Globus pallidus (tissue), 1 donor: ENCODE data around the gene KCNQ1.

ENCODE experiments used
- DNase-seq: peaks from one replicate; pipeline ENCODE4 v3.0.0-alpha.2; 2015; ENCODE audit warnings: low spot score

Gene KCNQ1

DNA sequence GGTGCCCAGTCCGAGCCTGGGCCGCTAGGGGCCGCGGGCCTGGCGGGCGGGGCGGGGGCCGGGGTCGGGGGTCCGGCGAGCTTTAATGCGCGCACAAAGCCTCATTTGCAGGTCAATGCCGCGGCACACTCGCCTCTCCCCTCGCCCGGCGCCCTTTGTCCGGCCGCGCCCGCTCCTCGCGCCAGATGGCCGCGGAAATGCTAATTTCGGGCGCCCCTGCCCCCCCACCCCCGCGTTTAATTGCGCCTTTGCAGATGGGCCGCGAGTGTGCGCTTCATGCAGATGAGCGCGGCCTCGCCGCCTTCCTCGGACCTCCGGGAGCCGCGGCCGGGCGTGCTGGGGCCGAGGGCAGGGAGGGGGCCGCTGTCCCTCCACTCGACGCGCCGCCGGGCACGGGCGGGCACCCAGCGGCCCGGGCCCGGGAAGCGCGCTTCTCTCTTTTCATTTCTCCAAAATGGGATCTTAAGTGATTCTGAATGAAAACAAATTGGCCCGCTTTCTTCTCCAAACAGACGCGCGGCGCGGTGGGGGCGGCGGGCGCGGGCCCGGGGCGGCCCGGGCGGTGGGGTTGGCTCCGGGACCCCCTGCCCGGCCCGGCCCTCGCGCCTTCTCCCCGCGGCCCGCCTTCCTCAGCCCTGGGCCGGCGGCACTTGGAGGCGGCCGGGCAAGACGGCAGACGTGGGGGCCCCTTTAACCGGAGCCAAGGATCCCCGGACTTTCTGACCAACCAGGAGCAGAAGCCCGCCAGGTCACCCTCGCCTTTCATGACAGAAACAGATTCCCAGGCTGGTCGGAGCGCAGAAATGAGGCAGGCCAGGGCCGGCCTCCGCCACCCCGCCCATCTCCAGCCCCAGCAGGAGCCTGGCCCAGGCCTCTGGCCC is 417.8 kb downstream of the KCNQ1 start:
- peak; percentile 33 for DNase-seq

DNA sequence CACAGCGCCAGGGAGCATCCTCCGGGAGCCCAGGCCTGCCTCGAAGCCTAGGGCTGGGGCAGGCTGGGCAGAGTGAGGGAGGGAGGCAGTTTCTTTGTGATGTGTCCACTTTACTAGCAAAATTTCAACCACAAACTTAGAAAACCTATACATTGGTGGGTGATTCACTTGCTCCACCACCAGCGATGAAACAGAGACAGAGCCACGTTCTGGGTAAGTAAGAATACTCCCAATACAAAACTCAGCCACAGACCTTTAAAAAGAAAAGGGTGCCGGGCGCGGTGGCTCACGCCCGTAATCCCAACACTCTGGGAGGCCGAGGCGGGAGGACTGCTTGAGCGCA is 418.4 kb downstream of the KCNQ1 start:
- DNase-seq = no peak

DNA sequence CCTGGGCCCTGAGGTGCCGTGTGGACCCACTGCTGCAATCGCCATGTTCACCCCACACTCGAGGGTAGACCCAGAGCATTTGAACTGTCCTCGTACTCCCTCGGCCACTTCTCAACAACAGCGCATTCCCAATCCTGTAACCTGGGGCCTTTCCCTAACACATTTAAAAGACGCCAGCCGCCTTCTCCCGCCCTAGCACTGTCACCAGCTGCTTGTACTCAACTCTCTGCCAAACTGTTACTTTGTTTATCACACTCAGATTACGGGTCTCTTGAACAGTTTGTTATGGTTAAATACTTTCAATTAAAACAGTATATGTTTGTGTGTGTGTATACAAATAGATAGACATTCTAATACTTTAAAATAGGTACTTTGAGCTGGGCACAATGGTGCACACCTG is 420.1 kb downstream of the KCNQ1 start:
- DNase-seq = no peak

DNA sequence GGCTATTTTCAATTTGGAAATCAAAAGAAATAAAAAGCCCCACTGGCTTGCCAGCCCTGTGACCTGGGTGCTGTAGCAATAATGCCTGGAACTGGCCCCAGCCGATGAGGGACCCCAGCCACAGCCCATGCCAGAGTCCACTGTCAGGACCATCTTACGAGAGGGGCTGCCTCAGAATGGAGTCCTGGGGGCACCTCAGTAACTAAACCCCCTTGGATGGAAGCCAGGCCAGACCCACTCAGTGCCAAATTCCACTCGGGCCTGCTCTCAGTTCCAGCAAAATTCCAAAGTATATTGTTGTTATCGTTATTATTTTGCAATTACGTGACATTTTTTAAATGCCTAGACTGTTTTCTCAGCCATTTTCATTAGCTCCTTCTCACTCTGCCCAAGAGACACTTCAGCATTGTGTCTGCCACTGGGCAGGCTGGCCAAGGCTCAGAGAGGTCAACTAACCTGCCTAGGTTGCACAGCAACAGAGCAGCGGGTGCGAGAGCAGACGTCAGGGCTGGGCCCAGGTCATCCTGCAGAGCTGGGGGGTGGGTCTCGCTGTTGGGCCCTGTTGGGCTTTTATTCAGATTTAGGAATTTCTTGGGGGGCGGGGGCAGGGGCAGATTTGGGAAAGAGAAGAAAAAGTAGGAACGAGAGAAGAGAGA is 421.2 kb downstream of the KCNQ1 start:
- DNase-seq = no peak

GRCh38 chr11:2867142-2867541 is 422.3 kb downstream of the KCNQ1 start:
- no peak for DNase-seq

DNA sequence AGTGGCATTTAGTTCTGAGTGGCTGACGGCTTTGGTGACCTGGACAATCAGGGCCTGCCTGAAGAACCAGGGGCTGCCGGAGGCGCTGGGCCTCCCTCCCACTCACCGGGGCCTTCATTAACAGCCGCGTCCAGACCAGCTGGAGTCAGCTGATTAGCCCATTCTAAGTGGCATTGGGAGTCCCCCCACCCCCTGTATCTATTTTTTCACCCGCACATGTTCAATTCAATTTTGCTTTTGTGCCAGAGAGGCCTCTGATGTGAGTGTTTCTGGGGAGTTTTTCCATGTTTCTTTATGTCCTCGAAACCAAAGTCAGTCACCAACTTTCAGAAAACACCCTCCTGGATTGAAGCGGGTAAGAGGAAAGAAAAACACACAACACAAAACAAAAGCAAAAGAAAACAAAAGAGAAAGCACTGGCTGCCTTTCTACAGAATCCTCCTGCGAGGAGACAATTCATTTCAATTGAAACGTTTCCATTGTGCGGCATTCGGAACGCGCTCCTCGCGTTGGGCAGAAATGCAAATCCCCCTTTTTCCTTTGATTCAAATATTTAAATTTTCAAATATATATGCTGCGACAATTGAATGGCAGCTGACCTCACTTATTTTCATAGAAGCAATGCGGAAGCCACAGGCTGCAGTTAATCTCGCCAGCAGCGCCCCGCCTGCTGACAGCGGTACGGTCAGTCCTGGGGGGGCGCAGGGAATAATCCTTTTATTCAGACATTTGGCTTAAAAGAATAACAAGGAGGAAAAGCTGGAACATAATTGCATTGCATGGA is 423.1 kb downstream of the KCNQ1 start:
- peak; percentile 66 for DNase-seq

DNA sequence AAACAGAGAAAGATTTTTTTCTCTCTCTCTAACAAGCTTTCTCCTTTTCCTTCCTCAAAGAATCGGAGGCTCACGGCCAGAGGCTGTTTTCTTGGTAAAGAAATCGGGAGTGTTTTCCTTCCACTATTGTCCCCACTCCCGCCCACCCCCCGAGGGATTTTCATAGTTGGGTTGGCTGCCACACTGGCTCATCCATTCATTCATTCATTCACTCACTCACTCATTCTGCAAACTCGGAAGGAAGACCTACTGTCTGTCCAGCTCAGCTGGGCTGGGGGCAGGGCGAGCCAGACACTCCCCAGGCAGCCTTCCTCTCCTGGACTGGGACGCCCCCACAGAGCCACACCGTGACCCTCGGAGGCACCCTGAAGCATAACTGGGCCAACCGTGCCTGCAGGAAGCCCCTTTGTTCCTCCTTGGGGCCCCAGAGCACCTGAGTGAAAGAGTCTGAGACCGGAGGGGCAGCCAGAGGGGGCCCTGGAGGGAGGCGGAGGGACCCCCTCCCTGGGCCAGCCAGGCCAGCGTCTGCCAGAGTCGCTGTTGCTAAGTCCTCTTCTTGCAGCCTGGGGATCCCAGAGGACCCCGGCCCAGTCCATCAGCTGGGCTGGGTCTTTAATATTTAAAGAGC is 423.8 kb downstream of the KCNQ1 start:
- DNase-seq = peak; percentile 71

- DNase-seq = peak; percentile 92
These were observed 424.3 kb downstream of the KCNQ1 start for GRCh38 chr11:2869134-2869526.

- DNase-seq = peak; percentile 70
These were observed 425.0 kb downstream of the KCNQ1 start for GRCh38 chr11:2869561-2870427.

- DNase-seq = no peak
These were observed 425.7 kb downstream of the KCNQ1 start for GRCh38 chr11:2870460-2870859.

DNA sequence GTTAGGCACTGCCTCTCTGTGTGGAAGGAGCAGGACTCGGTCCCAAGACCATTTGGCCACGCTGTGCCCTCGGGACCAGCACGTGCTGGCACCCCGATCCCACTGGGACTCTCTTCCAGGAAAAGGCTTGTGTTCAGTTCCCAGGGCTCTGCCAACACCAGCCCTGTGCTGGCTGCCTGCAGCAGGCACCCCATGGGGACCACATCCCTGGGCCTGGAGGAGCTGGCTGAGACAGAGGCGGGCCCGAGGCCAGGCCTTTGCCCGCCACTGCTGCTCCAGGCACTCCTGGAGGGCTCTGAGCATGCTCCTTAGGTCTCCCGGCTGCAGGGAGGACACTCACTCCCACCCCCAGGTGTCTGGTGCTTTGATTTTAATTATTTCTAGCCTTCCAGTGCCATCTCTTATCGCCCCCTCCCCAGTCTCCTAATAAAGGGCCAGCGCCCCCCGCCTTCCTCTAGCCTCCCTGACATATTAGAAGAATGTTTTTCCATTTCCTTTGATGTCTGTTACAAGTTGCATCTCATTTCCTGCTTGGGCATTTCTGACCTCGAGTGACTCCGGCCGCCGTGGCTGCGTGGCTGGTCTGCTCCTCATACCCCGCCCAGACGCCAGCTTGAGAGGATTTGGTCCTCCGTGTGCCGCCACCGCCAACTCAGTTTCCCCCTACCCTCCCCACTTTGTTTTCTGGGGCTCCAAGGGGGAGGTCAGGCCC is 426.3 kb downstream of the KCNQ1 start:
- DNase-seq = no peak

DNA sequence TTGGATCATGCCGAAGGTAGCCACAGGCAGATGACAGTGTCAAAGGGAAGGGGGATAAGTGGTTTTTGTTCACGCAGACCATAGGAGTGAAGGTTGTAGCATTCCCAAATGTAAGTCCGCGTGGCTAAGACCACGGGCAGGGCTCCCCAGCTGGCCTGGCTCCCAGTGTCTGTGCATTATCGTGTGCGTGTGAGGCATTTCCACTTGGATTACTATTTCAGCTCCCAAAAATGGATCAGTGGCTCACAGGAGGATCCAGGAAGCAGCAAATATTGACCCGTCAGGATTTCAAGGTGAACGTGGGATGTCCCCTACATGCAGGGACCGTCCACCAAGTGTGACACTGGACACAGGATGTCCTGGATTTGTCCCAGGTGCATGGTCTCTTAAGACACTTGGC is 430.2 kb downstream of the KCNQ1 start:
- no peak for DNase-seq

- DNase-seq = no peak
These were observed 432.7 kb downstream of the KCNQ1 start for GRCh38 chr11:2877474-2877873.

GRCh38 chr11:2878782-2879181 is 434.0 kb downstream of the KCNQ1 start:
- no peak for DNase-seq

GRCh38 chr11:2880646-2881045 is 435.8 kb downstream of the KCNQ1 start:
- no peak for DNase-seq

DNA sequence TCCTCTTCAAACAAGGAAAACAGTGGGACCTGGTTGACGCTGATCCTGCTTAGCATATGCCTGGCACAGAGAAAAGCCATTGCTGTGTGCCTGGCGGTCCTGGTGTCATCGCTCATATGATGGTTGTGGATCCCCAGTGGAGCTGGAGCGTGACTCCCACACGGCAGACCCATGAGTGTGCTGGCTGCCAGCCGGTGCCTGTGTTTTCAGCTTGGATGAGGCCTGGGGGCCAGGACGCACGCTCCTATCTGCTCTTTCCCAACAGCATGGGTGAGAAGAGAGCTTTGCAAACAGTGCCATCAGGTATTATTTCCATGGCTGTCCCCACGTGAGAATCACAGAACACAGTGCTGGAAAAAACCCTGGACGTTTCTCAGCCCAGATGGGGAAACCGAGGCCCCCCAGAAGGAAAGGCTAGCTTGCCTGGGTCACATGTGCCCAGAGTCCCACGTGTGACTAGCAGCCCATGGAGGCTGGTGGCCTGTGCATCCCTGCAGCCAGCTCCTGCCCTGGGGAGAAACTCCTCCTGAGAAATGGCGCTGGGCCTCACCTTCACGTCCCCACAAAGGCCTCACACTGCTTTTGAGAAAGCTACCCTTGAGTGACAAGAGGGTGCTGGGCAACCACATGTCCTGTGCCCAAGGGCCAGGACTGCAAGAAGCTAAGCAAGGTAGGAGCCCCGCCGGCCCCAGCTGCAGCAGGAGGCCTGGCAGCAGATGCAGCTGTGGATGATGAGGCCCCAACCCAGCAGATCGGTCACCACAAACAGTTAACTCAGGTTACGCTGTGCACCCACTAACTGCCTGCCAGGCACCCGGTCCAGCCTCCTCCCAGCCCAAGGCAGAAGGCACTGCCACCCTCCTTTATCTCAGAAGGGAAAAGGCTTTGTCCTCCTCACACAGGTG is 436.5 kb downstream of the KCNQ1 start:
- DNase-seq = no peak

DNA sequence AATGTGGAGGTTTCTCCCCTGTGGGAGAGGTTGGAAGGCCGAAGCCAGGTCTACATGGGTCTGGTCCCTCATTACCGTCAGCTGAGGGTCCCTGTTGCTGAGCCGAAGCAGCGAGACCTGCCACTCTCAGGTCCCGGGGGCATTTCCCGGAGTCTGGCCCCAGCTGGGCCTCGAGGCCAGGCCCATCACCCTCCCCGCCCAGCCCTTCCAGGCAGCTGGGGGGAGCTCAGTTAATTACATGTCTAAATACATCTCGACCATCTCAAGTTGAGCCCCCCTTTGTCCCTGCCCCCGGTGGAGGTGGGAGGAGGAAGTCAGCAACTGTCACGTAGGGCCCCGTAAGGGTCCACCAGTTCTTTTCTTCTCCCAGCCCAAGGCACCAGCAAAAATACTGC is 437.2 kb downstream of the KCNQ1 start:
- DNase-seq = no peak

- no peak for DNase-seq
These were observed 437.7 kb downstream of the KCNQ1 start for GRCh38 chr11:2882396-2883110.

- no peak for DNase-seq
These were observed 438.8 kb downstream of the KCNQ1 start for GRCh38 chr11:2883640-2883978.
